HG03097 (cell line): ENCODE data around the gene UQCRFS1.
"Not testable (repeated sequence)": the region's sequence is repeated elsewhere in the genome, so short reads cannot be mapped to it uniquely, and the experiment has no call there.

Experiments
- ATAC-seq: cut with Tn5 transposase; IDR thresholded peaks from one replicate; pipeline ENCODE4 v1.9.1; 2021; ENCODE audit not compliant: unreplicated experiment, low FRiP score

The UQCRFS1 gene

GRCh38 chr19:29215322-29215845 is 2.4 kb upstream of the UQCRFS1 start:
- ATAC-seq = no peak

DNA sequence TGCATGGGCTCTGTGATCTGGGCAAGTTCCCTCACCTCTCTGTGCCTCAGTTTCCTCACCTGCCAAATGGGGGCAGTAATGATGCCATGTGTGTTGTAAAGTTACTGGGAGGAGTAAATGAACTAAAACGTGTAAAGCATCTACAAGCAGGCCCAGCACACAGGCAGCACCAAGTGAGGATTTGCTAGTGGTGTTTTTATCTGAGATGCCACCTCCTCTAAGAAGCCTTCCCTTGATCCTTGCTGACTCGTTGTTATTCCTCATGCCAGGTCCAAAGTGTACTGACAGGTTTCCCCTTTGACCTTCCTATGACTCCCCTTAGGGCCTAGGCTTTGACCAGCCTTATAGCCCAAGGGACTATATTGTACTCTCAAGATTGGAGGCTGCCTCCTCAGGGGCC is 1.5 kb upstream of the UQCRFS1 start:
- no peak for ATAC-seq

DNA sequence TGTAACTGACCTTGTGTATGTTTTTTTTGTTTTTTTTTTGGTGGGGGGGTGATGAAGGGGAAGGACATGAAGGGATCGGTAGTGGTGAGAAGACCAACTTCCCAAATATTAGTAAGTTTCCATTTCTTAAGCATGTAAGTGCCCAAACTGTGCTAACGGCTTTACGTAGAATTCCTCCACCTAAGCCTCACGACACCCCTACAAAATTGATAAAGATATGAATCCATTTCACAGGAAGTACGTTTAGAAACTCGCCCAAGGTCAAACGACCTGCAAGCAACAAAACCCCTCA is 649 bp downstream of the UQCRFS1 start:
- no peak for ATAC-seq

DNA sequence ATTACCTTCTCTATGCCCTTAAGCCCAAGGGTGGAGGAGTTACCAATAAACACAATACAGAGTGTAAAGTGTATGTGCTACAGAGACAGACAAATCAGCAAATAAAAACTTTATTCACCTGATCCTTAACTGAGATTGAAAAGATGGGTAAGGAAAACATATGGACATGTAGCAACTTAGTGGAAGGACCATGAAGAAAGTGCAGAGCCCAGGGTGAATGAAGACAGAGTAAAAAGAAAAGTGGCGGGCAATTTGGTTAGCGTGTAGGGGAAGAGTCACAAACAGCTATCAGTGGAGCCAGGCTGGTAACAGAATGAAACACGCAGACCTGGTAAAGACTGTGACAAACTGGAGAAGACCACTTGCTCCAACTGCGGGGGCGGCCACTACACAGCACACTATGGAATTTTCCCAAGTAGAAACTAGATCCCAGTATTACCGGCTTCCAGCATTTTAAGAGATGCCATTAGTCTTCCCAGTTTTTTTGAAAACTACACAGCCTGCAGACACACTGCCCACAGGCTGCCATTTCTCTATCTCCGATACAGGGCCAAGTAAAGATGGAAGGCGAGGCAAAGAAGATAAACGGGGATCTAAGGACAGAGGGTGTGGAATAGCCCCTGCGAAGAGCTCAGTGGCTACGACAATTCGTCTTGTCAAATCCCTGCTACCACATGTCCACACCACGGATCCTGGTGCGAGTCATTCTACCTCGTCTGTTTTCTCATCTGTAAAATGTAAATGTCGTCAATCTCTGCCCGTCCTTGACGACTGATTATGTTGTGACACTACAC is 1.2 kb downstream of the UQCRFS1 start:
- ATAC-seq = no peak

DNA sequence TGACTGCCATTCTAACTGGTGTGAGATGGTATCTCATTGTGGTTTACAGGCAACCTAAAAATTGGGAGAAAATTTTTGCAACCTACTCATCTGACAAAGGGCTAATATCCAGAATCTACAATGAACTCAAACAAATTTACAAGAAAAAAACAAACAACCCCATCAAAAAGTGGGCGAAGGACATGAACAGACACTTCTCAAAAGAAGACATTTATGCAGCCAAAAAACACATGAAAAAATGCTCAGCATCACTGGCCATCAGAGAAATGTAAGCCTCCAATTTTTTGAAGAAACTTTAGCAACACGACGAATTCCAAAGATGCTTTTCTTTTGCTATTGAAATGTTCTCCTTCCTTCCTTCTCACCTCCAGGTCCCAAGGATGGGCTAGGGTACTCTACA is 1.9 kb downstream of the UQCRFS1 start:
- ATAC-seq = not testable (repeated sequence)

- ATAC-seq = not testable (repeated sequence)
Observed at GRCh38 chr19:29210502-29210901, 2.4 kb downstream of the UQCRFS1 start.

- not testable (repeated sequence) for ATAC-seq
Observed at GRCh38 chr19:29207403-29208187, 5.4 kb downstream of the UQCRFS1 start.

DNA sequence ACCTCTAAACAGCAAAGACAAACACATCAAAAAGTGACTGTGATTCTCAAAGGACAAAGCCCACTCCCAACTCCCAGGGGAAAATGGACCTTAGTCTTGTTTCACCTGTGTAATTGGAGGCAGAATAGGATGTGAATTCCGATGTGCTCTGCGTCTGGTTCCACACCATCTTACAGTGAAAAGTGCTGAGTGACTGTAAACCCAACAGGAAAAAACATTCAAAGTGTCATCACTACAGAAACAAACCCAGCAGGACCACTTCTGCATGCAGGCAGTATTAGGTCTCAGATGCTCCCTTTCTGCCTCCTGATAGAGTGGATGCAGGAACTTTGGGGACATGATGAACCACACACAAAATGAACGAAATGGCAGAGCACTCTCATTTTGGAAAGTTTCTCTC is 6.5 kb downstream of the UQCRFS1 start:
- no peak for ATAC-seq

DNA sequence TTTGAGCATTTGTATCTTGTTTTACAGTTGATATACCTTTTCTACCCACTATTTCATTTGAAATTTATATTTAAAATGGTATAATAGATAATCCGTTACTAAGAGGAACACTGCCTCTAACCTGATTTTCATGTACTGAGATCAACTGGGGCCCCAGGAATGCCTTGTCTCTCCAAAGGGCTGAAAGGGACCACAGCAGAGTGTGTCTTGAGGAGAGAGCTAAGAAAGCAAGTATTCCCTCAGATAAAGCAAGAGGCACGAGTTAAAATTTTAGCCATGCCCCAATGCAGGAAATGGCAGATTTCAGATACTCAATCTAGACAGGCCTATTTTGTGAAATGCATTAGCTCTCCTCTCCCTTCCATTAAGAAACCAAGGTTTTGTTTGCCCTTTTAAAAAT is 10.7 kb downstream of the UQCRFS1 start:
- ATAC-seq = no peak

DNA sequence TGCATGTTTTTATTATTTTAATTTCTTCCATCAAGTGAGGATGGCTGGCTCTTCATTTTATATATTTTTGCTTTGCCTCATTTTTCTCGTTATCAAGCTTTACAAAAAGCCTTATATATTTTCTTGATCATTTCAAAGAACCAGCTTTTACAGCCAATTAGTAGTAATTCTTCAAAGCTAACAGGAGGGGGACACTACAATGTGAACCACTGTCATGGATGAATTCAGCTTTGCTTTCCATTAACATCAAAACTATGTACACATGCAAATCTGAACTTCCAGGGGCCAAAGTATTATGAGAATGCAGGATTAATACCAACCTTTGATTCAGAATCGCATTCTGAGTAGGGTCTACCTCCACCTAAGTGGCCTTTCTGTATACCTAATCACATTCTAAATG is 11.1 kb downstream of the UQCRFS1 start:
- ATAC-seq = no peak

DNA sequence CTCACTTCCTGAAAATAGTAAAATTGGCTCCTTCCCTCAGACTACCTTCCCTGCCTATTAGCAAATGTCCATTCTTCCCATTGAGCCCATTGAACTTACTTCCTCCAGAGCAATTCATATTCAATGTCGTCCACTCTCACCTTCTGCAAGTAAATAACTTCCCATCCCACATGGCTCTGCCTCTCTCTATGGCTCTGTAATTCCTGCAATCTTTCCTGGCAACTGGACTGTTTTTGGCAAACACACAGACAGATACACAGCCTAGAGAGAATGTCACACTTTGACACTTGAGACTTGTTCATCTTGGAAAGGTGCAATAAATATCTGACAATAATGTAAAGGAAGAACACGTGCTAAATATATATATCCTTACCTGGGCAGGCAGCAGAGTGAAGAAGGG is 18.3 kb downstream of the UQCRFS1 start:
- ATAC-seq = no peak

DNA sequence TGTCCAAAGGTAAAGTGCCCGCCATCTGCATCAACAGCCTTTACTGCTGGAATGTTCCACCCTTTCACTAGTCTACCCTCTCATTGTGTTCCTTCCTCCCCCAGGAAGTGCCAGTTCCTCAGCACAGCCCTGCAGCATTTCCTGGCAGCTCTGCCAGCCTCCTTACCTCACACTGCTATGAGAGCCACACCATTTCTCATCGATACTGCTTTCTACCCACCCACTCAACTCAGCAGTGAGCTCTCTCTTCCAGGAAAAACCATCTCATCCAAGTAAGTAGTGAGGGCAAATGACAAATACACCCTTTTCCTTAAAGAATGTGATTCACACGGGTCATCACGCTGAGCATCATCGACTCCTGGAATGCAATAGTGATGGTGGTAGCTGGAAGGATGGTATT is 19.8 kb downstream of the UQCRFS1 start:
- ATAC-seq = no peak

- ATAC-seq = no peak
Observed at GRCh38 chr19:29191005-29191404, 21.9 kb downstream of the UQCRFS1 start.

DNA sequence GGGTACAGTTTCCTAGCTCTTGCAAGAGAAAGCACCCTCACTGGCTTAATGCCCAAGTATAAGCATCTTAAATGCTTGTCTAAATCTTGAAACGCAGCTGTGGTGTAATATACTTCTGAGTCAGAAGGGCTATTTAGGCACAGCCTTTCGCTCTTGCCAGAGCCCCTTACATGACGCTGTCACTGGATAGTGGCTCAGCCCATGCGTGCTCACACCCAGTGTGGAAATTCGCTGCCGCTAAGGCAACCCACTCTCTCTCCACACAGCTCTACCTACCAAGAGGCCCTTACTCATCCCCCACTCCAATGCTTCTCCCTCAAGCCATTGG is 24.0 kb downstream of the UQCRFS1 start:
- no peak for ATAC-seq

GRCh38 chr19:29188289-29189032 is 24.5 kb downstream of the UQCRFS1 start:
- ATAC-seq = no peak

- ATAC-seq = no peak
Observed at GRCh38 chr19:29187676-29188075, 25.3 kb downstream of the UQCRFS1 start.

DNA sequence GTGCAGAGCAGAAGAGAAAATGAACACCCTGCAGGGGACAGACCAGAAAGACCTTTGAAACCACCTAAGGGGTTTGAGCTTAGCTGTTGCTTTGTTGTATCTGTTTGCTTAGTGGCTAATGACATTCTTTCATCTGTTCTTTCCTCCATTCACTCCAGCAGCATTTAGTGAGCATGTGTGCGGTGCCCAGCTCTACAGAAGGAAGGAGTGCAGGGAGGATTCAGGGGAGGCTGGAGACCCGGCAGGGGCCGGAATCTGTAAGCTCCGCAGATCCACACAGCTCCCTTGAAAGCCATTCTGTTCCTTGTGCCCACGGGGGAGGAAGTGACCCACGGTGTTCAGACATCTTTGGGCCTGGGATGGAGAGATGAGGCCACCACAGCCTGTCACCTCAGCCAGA is 27.5 kb downstream of the UQCRFS1 start:
- ATAC-seq = no peak

DNA sequence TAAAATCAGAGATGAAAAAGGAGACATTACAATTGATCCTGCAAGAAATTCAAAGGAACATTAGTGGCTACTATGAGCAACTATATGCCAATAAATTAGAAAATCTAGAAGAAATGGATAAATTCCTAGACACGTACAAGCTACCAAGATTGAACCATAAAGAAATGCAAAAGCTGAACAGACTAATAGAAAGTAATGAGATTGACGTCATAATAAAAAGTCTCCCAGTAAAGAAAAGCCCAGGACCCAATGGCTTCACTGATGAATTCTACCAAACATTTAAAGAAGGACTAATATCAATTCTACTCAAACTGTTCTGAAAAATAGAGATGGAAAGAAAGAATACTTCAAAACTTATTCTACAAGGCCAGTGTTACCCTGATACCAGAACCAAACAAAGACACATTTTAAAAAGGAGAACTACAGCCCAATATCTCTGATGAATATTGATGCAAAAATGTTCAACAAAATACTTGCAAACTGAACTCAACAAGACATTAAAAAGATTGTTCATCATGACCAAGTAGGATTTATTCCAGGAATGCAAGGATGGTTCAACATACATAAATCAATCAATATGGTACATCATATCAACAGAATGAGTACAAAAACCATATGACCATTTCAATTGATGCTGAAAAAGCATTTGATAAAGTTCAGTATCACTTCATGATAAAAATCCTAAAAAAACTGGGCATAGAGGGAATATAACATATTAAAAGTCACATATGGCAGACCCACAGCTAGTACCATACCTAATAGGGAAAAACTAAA is 35.8 kb downstream of the UQCRFS1 start:
- no peak for ATAC-seq

DNA sequence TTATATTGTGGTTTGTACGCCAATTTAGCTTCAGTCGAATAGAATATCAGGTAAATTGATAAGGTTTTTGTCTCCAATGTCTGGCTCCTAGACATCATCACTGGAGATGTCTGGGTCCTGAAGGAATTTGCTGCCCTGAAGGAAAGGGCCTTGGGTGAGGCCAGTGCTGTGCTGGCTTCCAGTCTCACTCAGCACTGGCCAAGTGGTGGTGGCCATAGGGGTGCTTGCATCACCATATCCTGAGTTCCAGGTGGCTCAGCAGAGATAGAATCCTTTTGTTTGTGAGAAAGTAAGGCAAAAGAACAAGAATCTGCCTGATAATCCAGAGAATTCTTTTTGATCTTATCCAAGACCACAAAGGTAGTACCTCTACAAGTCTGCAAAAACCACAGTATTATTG is 39.1 kb downstream of the UQCRFS1 start:
- no peak for ATAC-seq

GRCh38 chr19:29172302-29172701 is 40.6 kb downstream of the UQCRFS1 start:
- ATAC-seq = no peak

DNA sequence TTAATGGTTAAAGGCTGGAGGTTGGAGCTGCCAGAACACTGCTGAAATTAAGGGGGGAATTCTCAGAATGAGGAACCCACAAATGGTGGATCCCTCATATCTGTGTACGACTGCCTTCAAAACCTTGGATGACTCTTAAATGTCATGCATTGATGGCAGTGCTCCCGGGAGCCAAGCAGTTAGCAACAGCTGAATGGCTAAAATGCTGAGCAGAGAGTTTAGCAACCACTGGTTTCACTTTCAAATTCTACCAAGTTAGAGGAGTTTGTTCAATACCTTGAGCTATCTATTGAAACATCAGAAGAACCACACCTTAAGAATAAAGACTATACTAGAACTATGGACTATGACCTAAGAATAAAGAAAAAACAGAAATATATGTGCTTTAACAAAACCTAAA is 41.4 kb downstream of the UQCRFS1 start:
- no peak for ATAC-seq
